ENCODE measurements around the gene ARMCX4. TPM values are rescaled to one million over a fixed set of nuclear protein-coding genes. Genes with fewer than 3 reads are reported as not detected.

ARMCX4 gene
- total RNA-seq, 1 donor from 2014 or later, result 15.4 TPM

DNA sequence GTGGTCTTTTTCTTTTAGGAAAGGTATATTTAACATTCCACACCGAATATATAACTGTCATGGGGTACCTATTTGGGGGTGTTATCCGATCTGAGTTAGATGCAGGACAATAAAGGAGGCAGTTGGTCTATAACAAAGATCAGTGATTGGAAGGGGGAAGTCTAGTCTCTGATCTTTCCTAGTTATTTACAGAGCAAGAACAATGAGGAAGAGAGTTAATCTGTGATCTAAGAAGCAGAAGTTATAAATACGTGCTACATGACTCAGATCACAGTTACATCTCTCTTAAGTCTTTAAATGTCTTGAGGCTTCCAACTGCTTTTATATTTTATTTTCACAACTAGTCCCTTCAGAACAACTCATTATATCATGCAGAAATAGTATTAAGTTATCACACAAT lies 33.2 kb upstream of the ARMCX4 start:
- no peaks in the 10 kb centered on the region for H3K4me1 Mint-ChIP-seq (ENCODE audit: low read depth)
- H3K36me3 Mint-ChIP-seq (ENCODE audit: low read depth), result peaks cover 11% of the 10 kb centered on the region
- H3K27me3 Mint-ChIP-seq (ENCODE audit: low read depth), result no peaks in the 10 kb centered on the region
- no peak overlapping the region for H3K4me3 Mint-ChIP-seq (ENCODE audit: unreplicated experiment)
- H3K9me3 Mint-ChIP-seq (ENCODE audit: low read depth), result peaks cover 12% of the 10 kb centered on the region
- DNase-seq (ENCODE audit: low spot score), result no peak
- no peak for TF ChIP-seq CTCF (IDR thresholded peaks at IDR 0.05)
- H3K27ac Mint-ChIP-seq (ENCODE audit: unreplicated experiment), result no peak overlapping the region

- H3K4me3 Mint-ChIP-seq (ENCODE audit: unreplicated experiment), result no peak overlapping the region
- DNase-seq (ENCODE audit: low spot score), result no peak
- H3K9me3 Mint-ChIP-seq (ENCODE audit: low read depth), result no peaks in the 10 kb centered on the region
- H3K4me1 Mint-ChIP-seq (ENCODE audit: low read depth), result no peaks in the 10 kb centered on the region
- TF ChIP-seq CTCF (IDR thresholded peaks at IDR 0.05), result no peak
- no peak overlapping the region for H3K27ac Mint-ChIP-seq (ENCODE audit: unreplicated experiment)
- no peaks in the 10 kb centered on the region for H3K27me3 Mint-ChIP-seq (ENCODE audit: low read depth)
- H3K36me3 Mint-ChIP-seq (ENCODE audit: low read depth), result no peaks in the 10 kb centered on the region
These were observed 24.6 kb upstream of the ARMCX4 start for GRCh38 chrX:101460669-101461068.

DNA sequence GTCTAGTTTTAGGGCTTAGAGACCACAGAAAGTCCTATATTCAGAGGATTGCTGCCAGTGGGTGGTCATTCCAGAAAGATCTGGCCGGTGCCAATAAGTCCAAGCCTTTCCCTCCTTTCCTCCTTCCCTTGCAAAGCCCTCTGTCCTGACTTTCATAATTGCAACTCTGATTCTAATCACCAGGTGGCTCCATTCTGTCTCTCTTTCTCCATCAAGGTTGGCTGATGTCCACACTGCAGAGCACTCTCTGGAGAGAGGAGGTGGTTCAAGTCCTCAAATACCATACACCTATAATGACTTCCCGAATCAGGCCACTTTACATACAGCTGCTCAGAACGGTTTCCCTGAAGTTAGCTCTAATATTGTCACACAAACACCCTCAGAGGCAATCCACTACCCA lies 22.4 kb upstream of the ARMCX4 start:
- Mint-ChIP-seq H3K27ac (ENCODE audit: unreplicated experiment) (no peak overlapping the region), H3K4me3 (ENCODE audit: unreplicated experiment) (no peak overlapping the region), H3K4me1 (ENCODE audit: low read depth) (no peaks in the 10 kb centered on the region), H3K36me3 (ENCODE audit: low read depth) (no peaks in the 10 kb centered on the region), H3K9me3 (ENCODE audit: low read depth) (peaks cover 4% of the 10 kb centered on the region), H3K27me3 (ENCODE audit: low read depth) (no peaks in the 10 kb centered on the region)
- TF ChIP-seq CTCF (IDR thresholded peaks at IDR 0.05), result peak; percentile 64
- no peak for DNase-seq (ENCODE audit: low spot score)

DNA sequence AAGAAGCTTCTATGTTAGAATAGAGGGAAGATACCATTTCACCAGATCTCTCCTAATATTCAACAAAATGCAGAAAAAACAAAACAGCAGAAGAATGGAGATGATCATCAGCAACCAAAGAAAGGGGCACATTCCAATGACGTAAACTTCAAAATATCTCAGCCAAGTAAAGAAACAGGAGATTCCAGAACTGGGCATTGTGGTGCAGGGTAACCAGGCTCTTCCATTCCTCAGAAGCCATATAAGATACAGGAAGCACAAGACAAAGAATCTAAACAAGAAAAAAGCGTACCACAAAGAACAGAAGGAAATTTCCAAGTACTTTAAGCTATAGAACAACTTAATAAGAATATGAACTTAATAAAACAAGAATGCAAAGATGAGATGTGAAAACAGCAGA lies 6.9 kb upstream of the ARMCX4 start:
- H3K36me3 Mint-ChIP-seq (ENCODE audit: low read depth), result no peaks in the 10 kb centered on the region
- peaks cover 5% of the 10 kb centered on the region for H3K4me1 Mint-ChIP-seq (ENCODE audit: low read depth)
- DNase-seq (ENCODE audit: low spot score), result no peak
- peaks cover 3% of the 10 kb centered on the region for H3K9me3 Mint-ChIP-seq (ENCODE audit: low read depth)
- no peak overlapping the region for H3K4me3 Mint-ChIP-seq (ENCODE audit: unreplicated experiment)
- no peak overlapping the region for H3K27ac Mint-ChIP-seq (ENCODE audit: unreplicated experiment)
- TF ChIP-seq CTCF (IDR thresholded peaks at IDR 0.05), result no peak
- H3K27me3 Mint-ChIP-seq (ENCODE audit: low read depth), result no peaks in the 10 kb centered on the region

- peaks cover 3% of the 10 kb centered on the region for H3K36me3 Mint-ChIP-seq (ENCODE audit: low read depth)
- no peaks in the 10 kb centered on the region for H3K27me3 Mint-ChIP-seq (ENCODE audit: low read depth)
- H3K4me1 Mint-ChIP-seq (ENCODE audit: low read depth), result peaks cover 19% of the 10 kb centered on the region
- no peak overlapping the region for H3K27ac Mint-ChIP-seq (ENCODE audit: unreplicated experiment)
- no peak overlapping the region for H3K4me3 Mint-ChIP-seq (ENCODE audit: unreplicated experiment)
- DNase-seq (ENCODE audit: low spot score), result no peak
- TF ChIP-seq CTCF (IDR thresholded peaks at IDR 0.05), result no peak
- peaks cover 4% of the 10 kb centered on the region for H3K9me3 Mint-ChIP-seq (ENCODE audit: low read depth)
These were observed 3.0 kb upstream of the ARMCX4 start for GRCh38 chrX:101482296-101482695.
